AG08396 (cell line): ENCODE measurements around the gene C1QTNF6.

ENCODE experiments used
- DNase-seq: peaks from one replicate; pipeline ENCODE4 v3.0.0; 2012; ENCODE audit warnings: low spot score, mixed read lengths

C1QTNF6 gene

DNA sequence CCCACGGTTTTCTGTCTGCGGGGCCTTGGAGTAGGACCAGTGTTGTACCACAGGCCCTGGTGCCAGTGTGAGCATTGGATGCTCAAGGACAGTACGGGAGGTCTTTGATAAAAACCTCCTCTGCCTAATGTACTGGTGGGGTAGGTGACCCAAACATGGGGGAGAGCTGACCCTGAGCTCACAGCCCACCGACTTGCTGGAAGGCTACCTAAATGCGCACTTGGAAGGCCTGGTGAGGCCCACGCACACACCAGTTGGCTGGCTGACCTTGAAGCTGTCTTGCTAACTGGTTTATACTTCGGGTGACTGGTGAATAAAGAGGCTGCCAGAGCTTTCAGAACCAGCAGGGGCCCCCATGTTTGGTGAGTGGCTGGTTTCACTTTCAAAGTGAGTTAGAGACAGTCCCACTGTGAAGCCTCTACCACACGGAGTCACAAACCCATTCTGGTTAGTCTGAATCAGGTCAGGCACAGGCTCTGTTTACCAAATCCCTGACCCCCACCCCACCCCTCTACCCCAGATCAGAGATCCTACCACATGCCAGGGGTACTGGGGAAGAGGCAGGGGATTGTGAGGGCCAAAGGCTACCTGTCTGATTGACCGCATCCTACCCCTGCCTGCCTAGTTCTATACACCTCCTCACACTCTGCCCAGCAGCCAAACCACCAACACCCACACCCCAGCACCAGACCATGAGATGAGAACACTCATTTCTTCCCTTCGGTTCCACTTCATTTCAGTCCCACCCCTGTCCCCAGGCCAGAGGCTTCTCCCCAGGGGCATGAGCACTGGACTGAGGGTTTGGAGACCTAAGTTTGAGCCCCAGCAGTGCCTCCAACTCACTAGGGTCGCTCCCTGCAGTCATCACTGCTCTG lies 25.6 kb downstream of the C1QTNF6 start:
- DNase-seq, result no peak

DNA sequence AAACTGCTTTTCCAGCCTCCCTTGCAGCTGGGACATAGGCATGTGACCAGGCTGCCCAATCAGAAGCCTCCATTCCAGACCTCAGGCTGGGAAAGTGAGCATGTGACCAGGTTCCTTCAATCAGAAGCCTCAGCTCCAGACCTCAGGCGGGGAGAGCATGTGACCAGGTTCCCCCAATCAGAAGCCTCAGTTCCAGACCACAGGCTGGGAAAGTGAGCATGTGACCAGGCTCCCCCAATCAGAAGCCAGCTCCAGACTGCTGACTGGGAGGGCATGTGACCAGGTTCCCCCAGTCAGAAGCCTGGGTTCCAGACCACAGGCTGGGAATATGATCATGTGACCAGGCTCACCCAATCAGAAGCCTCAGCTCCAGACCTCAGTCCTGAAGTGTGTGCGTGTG lies 26.6 kb downstream of the C1QTNF6 start:
- DNase-seq, result no peak

DNA sequence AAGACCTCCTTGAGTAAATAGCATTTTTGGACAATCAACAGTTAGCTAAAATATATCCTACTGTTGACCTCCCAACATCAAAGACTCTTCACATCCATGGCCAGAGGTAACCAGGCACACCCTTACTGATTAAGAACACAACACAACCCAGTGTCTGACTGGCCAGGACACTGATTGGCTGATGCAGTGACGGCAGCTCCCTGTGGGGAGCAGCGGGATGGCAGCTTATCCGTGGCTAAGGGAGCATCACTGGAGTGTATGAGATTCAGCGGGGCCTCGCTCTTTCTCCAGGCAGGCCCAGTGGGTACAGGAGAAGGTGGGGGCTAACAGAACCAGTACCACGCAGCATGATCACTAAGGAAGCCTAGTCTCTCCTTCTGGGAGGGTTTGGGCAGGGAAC lies 28.0 kb downstream of the C1QTNF6 start:
- no peak for DNase-seq

DNA sequence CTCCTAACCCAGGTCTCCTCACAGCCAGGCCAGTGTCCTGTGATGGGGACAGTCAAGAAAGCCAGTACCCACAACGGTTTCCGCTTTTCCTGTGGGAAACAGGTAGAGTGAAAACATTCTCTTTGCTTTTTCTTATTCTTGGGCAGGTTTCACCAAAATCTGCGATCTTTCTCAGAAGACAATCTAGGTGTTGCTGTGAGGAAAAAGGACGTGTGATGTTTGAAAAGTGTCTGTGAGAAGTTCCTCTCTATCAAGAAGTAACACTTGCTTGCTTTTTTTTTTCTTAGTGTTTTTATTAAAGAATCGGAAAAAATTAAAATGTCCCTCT lies 29.1 kb downstream of the C1QTNF6 start:
- no peak for DNase-seq

DNA sequence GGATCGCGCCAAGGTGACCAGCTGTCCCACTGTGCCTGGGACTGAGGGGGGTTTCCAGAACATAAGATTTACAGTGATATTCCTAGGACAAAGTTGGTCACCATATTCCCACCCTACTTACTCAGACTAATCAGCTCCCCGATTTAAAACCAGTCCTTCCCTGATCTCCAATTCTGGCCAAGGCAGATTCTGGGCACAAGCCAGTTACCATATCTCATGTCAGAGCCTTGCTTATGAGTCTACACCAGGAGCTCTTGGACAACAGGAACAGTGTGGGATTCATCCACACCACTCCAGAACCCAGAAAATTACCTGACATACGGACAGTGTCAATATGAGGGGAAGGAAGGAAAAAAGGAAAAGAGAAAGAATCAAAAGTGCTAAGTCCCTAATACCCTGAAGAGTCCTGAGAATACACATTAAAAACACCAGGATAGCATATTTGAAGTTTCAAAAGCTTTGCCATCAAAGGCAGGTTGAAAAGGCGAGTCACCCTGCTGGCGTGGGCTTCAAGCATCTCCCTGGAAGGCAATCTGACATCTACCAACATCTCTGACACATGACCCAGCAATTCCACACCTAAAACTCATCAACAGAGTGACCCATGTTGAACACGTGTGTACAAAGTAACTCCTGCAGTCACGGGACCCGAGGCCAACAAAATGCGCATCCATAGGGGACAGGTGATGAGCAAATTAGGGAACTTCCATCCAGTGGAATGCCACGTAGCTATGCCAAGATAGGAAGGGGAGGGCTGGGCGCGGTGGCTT lies 30.3 kb downstream of the C1QTNF6 start:
- no peak for DNase-seq

DNA sequence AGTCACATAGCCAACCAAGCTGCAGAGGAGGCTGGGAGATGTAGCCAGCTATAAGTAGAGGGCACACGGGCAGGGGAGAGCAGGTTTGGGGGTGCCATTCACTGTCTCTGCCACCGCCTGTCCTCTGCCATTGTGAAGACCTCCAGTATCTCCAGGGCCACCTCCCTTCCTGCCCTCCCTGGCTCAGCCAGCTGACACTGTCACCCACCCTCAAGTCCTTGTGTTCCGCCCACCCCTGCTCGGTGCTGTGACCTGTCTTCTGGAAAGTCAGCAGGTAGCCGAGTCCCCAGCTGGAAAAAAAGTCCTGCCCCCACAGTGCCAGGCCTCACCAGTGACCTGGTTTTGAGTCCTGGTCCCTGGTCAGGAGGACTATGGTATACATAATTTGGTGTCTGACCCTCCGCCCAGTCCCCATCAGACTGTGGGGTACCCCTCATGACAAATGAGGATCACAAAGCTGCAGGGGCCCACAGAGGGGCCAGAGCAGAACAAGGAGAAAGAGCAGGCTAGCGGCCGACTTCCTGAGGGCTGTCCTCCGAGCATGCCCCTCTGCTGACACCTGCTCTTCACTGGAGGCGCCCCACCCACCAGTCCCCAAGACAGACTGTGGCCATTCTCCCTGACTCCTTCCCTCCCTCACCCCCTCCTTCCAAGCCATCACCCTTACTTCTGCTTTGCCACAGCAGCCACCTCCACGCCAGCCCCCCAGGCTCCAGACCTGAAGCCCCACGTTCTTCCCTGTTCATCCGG lies 31.2 kb downstream of the C1QTNF6 start:
- DNase-seq, result no peak

DNA sequence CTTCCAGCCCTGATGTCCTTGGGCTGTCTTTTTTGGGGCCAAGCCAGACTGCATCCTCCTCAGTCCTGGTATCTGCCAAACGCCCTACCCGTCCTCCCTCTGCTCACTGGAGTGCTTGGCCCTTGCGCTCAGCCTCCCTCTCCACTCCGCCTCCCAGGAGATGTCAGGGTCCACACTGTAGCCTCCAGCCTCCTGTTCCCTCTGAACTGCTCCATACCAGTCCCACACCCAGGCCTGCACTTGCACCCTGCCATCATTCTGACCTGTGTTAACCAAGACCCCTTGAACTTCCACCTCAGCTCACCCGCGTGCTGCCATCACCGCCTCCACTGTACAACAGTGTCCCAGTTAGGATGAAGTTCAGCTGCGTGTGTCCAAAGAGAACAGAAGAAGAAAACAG lies 32.1 kb downstream of the C1QTNF6 start:
- DNase-seq, result no peak

DNA sequence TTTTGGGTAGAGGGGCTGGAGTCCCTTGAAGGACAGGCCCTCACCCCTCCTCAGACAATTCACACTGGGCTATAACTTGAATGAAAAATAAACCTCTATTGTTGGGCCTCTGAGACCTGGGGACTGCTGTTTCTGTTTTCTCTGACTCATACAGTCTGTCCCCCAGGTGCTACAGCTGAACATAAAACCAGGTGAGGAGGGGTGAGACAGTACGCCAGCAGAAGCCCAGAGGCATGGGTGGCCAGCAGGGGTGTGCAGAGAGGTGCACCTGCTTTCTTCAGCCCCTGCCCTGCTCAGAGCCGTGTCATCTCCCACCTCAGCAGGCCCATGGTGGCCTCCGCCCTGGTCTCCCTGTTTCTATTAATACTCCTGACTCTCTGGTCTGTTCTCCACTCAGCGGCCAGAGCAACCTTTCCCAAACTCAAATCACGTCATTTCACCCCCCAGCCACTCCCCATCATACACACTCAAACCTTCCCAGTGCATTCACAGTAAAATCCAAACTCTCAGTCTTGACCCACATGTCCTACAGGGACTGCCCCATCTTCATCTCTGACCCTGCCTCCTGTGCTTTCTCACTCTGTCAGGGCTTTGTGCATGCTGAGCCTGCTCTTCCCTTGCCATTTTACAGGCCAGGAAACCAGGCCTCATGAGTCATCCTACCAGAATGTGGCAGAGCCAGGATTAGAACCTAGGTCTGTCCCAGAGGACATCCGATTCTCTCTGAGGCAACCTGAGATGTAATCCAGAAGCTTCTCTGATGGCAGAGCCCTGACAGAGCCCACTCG lies 32.9 kb downstream of the C1QTNF6 start:
- DNase-seq, result no peak

DNA sequence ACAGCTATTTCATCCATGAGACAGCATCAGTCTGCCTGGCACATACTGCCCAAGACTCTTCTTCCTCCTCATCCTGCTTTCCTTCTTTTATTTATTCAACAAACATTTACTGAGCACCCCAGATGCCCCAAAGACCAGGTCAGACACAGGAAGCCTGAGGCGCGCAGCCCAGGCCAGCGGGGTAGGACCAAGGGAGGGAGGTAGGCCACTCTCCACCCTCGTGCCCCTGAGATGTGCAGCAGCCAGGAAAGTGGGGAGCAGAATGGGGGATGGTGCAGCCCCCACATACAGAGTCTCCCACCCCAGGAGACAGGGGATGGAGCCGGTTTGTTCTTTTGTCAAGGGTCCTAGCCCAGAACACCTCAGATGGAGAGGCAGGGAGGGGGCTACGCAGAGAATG lies 34.1 kb downstream of the C1QTNF6 start:
- DNase-seq, result no peak

DNA sequence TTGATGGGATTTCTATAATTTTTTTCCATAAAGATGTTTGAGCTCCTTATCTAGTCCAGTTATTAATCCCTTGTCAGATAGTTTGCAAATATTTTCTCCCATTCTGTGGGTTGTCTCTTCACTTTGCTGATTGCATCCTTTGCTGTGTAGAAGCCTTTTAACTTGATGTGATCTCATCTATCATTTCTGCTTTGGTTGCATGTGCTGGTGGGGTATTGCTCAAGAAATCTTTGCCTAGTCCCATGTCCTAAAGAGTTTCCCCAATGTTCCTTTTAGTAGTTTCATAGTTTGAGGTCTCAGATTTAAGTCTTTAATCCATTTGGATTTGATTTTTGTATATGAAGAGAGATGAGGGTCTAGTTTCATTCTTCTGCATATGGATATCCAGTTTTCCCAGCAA lies 36.6 kb downstream of the C1QTNF6 start:
- DNase-seq, result no peak

DNA sequence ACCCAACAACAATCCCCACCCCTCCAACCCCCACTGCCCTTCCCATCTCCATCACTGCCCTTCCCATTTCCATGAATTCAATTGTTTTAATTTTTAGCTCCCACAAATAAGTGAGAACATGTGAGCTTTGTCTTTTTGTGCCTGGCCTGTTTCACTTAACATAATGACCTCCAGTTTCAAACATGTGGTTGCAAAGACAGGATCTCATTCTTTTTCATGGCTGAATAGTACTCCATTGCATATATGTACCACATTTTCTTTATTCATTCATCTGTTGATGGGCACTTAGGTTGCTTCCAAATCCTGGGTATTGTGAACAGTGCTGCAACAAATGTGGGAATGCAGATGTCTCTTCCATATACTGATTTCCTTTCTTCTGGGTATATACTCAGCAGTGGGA lies 37.3 kb downstream of the C1QTNF6 start:
- DNase-seq, result no peak

DNA sequence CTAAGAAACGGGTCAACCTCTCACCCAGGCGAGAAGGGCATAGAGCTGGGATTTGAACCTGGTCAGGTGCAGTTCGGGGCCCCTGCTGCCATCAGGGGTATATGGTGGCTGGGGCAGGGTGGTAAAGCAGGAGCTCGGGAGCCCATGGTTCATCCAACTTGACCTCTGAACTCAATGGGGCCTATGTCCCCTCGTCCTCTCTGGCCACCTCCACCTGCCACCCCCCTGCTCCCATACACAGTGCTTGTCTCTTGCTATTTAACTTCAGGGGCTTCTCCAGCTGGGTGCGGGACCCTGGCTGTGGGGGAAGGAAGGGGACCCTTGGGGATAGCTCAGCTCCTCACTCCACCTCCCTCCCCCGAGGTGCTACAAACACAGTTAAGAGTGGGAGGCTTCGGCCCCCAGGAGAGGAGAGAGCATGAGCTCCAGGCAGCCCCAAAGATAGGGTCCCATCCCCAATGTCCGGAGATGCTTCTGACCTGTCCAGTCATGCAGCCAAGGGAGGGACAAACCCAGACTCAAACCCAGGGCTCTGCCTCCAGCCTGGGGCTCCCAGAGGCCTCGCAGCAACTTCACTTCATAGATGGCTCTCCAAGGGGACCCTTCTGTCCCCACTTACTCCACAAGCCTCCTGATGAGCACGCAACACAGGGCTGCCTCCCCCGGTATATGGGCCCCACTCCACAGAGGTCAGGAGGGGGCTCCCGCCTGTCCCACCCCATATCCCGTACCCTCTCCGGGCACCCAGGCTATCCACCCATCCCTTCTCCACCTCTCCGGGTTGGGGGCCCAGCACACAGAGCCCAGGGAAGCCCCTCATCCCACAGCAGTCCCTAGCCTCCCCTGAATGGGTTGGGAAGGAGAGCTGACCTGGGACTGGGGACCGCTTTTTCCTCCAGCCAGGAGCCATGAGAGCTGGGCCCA lies 39.0 kb downstream of the C1QTNF6 start:
- no peak for DNase-seq

DNA sequence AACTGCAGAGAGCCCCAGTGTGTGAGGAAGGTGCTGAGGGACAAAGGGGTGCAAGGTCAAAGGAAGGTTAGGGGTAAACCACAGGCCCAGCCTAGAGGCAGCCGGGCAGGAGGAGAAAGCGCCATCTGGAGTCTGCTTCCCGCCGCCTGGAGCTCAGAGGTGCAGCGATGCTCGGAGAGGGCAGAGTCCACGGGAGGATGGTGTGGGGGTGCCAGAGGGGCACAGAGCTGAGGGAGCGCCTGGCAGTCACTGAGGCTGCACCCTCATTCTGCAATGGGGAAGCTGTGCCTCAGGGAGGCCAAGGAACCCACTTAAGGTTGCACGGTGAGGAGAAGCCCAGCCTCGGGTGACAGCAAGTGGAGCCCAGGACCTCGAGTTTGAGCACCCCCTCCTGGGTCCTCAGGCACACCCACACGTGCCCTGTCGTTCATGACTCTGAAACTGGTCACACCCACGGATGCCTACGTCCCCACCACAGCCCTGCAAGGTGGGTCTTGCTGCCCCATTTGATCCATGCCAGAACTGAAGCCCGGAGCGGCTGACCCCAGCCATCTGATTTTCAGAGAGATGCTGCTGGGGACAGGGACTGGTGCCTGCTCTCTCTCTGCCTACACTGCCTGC lies 39.9 kb downstream of the C1QTNF6 start:
- no peak for DNase-seq

DNA sequence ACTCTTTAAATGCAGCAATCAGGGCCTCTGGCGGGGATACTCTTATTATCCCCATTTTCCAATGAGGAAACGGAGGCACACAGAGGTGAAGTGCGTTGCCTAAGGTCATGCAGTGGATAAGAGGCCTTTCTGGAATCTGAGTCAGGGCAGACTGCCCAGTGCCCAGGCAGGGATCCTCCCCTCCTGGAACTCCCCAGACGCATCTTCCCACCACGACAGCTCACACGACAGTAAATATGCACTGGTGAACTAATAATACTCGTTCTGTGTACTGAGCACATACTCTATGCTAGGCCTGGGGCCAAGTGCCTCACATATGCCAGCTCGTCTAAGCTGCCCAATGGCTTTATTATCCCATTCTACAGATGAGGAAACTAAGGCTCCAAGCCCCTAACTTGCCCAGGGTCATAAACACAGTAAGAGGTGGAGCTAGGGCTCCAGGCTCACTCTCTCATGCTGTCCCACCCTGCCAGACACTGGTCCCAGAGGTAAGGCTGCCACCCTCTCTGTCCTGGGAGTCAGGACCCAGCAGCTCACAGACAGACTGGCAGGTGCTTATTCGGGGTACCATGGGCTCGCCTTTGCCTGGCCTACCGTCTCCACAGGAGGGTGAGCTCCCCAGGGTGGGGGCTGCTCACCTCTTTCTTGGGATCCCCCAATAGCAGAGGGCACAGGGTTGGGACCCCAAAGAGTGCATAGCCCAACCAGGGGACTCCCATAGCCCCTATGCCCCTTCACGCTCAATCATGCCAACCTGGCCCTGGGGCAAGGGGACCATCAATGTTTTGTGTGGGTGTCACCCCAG lies 40.7 kb downstream of the C1QTNF6 start:
- no peak for DNase-seq

DNA sequence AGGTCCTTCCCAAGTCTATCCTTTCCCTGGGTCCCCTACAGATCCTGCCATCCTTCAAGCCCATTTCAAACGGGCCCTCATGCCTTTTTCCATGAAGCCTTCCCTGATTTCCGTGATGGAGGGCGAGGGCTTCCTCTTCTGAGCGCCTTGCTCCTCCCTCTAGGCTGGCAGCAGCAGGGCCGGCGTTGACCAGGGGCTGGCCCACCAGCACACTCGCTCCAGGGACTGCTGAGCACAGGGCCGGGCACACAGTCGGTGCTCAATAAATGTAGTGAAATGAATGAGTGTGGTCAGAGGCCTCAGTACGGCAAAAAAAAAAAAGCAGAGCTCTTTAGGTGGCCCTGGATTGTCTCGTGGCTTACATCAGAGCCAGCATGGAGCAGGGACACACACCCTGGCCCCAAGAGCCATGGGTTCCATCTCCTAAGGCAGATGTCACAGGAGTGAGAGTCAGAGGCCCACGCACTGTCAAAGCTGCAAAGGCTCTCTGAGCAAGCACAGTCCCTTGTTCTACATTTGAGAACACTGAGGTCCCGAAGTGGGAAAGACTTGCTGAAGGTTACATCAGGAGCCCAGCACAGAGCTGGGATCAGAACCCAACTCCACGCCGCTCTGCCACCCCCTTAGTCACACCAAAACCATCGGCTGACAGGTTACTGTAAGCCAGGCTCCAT lies 41.4 kb downstream of the C1QTNF6 start:
- no peak for DNase-seq

DNA sequence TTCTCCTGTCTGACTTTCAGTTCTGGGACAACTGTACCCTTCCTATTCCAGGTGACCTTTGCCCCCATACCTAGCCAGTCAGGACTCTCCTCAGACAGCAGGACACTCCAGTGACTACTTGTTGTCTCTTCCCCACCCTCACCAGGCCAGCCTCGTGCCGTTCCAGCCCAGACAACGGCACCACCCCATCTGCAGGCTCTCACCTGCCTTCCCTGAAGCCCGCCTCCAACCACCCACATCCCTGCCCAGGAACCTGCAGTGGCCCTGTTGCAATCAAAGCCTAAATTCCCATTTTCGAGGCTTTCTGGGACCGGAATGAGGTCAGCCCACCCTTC lies 42.0 kb downstream of the C1QTNF6 start:
- no peak for DNase-seq

DNA sequence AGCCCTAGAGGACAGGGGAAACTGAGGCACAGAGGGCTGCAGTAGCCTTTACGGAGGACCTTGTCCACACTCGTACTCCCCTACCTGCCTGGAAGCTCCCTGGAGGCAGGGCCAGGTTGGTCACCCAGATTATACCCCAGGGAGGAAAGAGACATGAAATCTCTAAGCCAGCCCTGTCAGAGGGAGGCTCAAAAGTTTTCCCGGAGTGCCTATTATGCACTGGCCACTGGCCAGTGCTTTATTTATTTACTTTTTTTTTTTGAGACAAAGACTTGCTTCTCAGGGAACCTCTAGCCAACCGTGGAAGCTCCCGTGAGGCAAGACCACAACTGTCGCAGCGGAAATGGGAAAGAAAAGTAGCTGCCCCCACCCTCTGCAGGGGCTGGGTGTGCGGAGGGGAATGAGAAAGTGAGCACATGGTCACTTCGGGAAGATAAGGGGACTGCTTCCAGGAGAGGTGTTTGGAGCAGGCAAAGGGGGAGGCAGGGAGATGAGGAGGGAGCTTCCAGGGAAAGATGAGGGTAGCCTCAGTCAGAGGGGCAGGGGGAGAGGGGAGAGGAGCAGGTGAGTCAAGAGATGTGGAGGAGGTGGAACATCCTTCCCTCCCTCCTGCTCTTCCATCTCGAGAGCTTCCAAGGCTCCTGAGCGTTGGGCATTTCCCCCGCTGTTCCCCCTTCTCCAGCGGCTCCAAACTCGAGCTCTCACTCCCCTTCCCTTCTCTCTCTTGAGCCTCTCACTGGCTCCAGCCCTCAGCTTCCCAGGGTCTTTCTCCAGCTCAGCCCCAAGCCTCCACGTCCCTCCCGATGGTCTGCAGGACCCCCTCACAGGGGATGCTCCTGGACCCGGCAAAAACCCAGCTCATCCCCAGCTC lies 42.6 kb downstream of the C1QTNF6 start:
- no peak for DNase-seq

DNA sequence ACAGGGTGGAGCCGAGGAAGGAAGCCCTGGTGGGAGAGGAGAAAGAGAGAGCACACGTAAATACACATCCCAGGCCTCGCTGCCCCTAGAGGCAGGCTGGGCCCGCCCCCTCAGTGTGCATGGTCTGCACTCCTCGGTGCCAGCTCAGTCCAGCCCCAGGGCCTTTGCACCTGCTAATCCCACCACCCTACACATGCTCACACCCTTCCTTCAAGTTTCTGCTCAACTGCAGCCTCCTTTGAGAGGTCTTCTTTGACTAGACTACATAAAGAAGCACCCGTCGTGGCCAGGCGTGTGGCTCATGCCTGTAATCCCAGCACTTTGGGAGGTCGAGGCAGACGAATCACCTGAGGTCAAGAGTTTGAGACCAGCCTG lies 43.9 kb downstream of the C1QTNF6 start:
- no peak for DNase-seq
